SIG-M5 (cell line): ENCODE results near the gene EBNA1BP2.
"Not testable (repeated sequence)": the region's sequence is repeated elsewhere in the genome, so short reads cannot be mapped to it uniquely, and the experiment has no call there.

Source experiments
- DNase-seq: peaks from one replicate; lab custom pipeline; 2025; lab: John Stamatoyannopoulos, UW

EBNA1BP2 gene, protein sequence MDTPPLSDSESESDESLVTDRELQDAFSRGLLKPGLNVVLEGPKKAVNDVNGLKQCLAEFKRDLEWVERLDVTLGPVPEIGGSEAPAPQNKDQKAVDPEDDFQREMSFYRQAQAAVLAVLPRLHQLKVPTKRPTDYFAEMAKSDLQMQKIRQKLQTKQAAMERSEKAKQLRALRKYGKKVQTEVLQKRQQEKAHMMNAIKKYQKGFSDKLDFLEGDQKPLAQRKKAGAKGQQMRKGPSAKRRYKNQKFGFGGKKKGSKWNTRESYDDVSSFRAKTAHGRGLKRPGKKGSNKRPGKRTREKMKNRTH

DNA sequence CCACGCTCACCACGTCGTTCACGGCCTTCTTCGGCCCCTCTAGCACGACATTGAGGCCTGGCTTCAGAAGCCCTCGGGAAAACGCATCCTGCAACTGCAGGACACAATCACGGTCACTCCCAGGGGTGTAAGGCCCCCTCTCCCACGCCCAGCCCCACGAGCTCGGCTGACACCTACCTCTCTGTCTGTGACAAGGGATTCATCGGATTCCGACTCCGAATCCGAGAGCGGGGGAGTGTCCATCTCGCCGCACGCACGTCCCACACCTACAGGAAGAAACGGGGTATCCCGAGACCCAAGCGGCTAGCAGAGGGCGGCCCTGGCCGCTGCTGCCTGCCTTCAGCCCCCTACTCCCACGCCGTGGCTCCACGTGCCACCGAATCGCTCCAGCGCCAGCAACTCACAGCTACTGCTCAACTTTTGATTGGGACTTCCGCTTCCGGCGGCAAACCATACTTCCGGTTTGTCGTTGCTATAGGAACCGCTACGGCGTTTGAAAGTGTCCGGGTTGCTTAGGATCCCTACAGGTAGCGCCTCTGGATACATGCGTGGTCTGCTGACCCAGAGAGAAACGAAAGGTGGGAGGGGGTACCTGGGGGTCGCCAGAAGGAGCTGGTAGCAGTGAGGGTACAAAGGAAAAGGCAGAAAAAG lies at the start of gene EBNA1BP2, which contains the start of gene CFAP57:
Gene EBNA1BP2, minus strand, starts transcription at position 415 of the 651 bp plus-strand sequence. Its CDS starts 172 bp downstream, at position 243.
Gene CFAP57, plus strand, starts transcription at position 455 of the 651 bp plus-strand sequence. CDS start 424 bp downstream, outside the sequence.
- peak; percentile 26 for DNase-seq

DNA sequence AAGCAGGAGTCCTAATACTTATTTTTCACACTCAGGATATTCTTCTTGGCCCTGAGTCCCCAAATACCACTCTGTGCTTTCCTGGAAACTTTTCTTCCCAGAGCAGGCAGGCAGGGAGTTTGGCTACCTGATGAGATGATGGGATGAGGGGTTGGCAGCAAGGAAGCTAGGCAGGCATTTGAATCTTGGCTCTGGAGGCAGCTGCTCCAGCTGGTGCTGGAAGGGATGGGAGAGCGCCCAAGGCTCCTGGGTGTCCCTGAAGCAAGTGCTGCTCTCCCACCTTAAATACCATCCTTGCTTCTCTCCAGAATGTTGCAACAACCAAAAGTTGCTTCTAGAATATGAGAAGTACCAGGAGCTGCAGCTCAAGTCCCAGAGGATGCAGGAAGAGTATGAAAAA lies 49.7 kb upstream of the EBNA1BP2 start:
- DNase-seq: no peak

DNA sequence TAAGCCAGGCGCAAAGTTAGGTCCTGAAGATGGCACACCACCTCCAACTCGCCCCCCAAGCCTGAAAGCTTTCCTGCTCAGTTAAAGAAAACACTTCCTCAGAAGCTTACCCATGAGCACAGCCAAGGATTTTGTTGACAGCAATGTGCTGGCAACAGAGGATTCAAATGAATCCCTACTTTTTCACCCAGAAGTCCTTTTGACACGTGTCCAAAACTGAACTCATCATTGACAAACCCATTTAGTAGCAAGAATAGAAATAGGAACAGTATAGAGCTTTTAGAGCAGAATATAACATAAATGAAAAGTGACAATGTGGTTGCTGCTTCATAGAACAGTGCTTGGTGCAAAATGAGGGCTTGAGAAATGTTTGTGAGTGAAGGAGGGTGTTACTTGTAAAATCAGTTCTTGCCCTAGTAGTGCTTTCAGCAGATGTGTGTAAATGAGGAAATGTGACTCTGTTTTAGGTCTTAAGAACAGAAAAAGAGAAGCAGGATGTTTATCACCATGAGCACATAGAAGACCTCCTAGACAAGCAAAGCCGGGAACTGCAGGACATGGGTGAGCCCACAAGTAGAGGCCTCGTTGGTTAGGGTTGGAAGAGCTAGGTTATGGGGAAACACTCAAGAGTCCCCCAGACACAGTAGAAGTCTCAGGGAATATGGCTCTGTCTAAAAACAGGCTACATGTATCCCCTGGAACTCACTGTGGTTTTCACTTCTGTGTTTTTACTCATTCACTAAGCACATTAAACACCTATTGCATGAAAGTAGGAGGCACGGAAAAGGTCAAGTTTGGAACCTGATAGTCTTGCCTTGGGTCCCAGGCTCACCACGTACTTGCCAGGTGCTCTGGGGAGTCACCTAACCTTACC lies 49.1 kb upstream of the EBNA1BP2 start:
- DNase-seq: peak; percentile 8

DNA sequence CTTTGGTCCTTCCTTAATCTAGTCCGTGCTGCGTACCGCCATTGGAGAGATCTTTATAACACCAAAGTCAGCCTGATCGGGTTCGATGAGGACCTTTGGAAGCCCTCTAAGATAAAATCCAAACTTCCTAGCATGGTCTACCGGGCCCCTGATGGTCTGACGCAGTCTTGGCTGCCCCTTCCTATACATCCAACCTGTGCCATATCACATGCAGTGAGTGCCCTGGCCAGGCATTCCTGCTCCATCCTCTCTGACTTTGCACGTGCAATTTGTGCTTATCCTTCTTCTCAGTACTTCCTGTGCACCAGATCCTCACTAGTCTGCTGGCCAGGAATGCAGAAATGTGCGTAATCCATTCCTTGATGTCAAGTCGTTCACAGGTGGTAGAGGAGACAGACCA lies 45.7 kb upstream of the EBNA1BP2 start:
- DNase-seq: no peak

DNA sequence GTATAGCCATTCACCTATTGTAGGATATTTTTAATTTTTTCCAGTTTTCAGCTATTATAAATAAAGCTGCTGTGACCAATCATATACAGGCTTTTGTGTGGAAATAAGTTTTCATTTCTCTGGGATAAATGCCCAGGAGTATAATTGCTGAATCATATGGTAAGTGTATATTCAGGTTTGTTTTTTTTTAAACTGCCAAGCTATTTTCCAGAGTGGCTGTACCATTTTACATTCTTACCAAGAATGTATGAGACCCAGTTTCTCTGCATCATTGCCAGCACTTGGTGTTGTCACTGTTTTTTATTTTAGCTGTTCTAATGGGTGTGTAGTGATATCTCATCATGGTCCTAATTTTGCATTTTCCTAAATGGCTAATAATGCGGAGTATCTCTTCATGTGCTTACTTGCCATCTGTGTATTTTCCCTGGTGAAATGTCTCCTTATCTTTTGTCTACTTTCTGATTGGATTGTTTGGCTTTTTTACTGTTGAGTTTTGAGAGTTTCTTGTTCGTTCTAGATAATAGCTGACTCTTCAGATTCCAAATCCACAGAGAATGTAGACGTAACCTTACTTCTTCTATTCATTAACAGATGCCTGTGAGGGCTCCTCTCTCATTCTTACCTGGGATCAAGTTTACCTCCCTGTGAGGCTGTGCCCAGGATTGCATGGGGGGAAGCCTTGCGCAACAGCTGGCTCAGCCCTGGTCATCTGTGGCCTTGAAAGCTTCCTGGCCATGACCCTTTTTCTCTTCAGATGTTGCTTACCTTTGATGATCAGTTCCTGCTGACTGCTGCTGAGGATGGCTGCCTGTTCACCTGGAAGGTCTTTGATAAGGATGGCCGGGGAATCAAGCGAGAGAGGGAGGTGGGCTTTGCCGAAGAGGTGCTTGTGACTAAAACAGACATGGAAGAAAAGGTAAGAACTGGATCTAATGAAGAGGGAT lies 42.7 kb upstream of the EBNA1BP2 start:
- DNase-seq: no peak

DNA sequence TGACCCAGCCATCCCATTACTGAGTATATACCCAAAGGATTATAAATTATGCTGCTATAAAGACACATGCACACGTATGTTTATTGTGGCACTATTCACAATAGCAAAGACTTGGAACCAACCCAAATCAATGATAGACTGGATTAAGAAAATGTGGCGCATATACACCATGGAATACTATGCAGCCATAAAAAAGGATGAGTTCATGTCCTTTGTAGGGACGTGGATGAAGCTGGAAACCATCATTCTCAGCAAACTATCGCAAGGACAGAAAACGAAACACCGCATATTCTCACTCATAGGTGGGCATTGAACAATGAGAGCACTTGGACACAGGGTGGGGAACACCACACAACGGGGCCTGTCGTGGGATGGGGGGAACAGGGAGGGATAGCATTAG lies 36.2 kb upstream of the EBNA1BP2 start:
- DNase-seq: not testable (repeated sequence)

DNA sequence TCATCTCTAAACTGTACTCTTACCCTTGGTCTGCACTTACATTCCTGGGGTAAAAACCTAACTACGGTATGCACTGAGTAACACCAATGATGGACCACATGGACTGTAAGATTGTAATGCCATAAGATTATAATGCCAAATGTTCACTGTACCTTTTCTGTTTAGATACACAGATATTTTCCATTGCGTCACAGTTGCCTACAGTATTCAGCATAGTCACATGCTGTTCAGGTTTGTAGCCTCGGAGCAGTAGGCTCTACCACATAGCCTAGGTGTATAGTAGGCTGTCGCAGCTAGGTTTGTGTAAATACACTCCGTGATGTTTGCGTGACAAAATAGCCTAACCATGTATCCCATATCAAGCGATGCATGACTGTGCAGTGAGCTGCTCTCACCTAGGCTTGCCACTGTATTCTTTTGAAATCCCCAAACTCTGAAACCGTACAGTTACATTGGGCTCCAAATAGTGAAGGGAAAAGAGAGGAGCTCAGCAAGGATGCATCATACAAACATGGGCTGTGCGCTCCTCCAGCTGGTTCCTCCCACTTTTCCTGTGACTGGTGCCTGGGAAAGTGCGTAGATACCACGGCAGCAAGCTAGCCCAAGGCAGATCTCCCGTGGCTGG lies 35.3 kb upstream of the EBNA1BP2 start:
- no peak for DNase-seq

DNA sequence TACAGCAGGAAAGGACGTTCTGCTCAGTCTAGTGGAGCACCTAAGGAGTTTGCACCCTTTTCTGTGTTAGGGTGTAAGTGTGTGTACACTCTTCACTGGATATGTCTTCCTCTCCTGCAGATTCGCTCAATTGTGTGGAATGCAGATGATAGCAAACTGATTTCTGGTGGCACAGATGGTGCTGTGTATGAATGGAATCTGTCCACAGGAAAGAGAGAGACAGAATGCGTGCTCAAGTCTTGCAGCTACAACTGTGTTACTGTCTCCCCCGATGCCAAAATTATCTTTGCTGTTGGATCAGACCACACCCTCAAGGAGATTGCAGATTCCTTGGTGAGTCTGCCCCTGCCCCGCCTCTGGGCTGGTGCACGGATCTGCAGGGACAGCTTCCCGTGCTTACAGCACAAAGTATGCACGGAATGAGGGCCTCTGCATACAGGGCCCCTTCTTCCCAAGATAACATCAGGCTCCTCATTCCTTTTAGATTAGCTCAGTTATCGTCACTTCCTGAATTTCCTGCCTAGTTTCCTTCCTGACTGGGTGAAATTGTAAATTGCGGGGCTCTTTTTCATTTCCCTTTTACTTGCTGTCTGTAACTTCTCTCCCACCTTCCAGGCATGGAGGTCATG lies 34.6 kb upstream of the EBNA1BP2 start:
- no peak for DNase-seq

DNA sequence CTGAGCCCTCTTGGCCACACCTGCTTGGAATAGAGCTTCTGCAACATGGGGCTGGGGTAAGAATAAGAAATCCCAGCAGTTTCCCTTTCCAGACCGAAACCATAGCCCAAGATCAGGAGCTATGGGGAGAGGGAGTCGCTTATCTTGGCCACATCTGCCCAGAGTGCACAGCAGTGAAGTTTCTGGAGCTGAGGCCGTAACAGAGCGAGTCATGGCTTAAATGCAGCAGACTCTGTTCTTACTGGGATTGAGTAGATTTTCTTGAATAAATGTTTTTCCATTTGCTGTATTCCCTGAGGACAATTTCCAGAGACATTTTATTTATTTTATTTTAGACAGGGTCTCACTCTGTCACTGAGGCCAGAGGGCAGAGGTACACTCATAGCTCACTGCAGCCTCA lies 33.6 kb upstream of the EBNA1BP2 start:
- DNase-seq: no peak

DNA sequence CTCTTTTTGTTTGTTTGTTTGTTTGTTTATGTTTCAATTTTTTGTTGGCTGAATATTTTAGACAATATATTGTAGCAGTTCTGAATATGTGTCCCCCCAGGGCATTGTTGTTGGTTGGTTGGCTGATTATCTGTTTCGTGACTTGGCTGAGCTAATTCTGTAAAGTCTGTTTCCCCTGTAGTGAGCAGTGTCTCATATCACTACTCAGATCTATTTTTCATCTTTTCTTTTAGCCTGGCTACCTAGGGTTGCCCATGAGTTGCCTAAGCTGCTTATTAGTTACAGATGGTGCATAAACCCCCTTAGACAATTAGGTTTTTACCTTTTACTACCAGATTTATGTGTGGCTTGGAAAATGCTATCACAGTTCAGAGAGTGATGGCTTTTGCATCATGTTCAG lies 32.3 kb upstream of the EBNA1BP2 start:
- DNase-seq: no peak

DNA sequence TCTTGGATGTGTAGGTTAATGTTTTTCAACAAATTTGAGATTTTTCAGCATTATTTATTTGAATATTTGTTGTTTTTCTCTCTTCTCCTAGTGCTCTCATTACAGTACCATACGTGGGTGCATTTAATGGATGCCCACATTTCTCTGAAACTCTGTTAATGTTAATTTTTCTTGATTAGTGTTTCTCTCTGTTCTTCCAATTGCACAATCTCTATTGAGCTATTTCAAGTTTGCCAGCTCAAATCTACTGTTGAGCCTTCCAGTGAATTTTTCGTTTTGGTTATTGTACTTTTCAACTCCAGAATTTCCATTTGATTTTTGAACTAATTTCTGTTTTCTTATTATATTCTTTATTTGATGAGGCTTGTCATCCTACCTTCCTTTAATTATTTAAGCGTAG lies 31.8 kb upstream of the EBNA1BP2 start:
- no peak for DNase-seq

DNA sequence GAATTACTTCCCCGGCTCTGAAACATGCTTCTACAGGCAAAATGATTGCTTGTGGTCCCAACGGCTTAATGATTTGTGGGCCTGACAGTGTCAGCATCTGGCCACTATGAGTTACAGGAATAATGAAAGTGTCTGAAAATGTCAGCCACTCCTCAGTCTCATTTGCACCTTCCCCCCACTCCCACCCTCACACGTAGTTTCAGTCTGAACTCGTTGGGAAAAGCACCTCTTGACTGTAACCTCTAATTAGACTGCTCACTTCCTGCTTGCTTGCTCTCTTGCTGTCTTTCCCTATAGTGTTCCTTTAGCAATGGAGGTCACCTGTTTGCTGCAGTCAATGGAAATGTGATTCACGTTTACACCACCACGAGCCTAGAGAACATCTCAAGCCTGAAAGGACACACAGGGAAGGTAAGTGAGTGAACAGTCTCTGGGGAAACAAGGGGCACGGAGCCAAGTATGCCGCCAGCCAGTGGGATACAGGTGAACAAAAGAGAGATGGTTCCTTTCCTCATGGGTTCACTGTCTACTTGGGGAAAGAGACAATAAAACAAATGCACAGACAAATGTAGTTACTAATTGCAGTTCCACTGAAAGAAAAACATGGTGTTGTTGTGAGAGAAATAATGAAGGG lies 27.1 kb upstream of the EBNA1BP2 start:
- no peak for DNase-seq

DNA sequence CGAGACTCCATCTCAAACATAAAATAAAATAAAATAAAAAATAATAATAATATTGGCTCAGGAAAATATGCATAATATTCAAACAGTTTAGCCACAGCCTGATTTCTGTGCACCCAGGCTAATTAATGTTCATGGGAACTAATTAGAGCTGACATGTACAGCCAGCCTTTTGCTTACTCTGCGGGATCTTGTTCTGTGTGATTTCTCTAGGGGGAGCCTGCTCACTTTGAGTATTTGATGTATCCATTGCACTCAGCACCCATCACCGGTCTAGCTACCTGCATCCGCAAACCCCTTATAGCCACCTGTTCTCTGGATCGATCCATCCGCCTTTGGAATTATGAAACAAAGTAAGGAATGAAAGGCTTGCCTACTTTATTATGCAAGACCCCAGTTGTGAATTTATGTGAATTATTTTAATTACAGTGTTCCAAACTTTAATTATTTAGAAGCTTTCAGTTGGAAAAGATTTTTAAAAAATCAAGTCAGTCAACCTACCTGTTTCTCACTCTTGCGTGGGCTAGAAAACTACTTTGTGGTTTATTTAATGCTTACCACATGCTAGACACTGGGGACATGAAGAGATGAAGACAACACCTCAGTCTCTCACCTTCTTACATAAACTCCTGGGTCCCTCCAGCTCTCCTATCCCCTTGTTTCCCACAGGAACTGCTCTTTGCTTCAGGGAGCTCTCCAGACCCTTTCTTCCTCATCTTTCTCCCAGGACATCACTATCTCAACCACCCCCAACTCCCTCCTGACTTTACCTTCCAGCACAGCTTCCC lies 25.4 kb upstream of the EBNA1BP2 start:
- DNase-seq: no peak

DNA sequence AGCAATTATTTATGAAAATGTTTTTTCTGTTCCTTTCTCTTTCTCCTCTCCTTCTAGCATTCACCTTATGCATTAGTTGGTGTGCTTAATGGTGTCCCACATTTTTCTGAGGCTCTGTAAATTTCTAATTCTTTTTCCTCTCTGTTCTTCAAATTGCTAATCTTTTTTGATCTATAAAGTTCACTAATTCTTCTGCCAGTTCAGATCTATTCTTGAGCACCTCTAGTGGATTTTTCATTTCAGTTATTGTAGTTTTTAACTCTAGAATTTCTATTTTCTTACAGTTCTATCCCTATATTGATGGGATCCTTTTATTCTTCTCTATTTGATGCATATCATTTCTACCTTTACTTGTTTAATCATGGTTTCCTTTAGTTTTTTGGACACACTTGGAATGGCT lies 22.4 kb upstream of the EBNA1BP2 start:
- DNase-seq: no peak

DNA sequence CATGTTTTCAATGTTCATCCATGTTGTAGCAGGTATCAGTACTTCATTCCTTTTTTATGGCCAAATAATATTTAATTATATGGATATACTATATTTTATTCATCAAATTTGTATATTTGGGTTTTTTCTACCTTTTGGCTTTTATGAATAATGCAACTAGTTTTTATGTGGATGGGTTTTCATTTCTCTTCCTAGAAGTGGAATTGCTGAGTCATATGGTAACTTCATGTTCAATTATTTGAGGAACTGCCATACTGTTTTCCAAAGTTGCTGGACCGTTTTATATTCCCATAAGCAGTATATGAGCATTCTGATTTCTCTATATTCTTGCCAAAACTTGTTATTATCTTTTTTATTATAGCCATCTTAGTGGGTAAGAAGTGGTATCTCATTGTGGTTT lies 16.0 kb upstream of the EBNA1BP2 start:
- no peak for DNase-seq

DNA sequence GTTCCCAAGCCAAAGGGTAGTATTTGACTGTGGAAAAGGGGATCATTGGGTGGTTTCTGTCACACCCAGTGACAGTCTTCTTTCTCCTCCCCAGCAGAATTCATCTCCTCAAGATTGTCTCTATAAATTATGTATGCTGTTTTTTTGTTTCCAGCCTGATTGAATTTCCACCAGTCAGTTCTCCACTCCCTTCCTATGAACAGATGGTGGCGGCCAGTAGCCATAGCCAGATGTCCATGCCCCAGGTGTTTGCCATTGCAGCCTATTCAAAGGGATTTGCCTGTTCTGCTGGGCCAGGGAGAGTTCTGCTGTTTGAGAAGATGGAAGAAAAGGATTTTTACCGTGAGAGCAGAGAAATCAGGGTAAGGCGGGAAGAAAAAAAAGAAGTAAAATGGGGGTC lies 12.9 kb upstream of the EBNA1BP2 start:
- no peak for DNase-seq

DNA sequence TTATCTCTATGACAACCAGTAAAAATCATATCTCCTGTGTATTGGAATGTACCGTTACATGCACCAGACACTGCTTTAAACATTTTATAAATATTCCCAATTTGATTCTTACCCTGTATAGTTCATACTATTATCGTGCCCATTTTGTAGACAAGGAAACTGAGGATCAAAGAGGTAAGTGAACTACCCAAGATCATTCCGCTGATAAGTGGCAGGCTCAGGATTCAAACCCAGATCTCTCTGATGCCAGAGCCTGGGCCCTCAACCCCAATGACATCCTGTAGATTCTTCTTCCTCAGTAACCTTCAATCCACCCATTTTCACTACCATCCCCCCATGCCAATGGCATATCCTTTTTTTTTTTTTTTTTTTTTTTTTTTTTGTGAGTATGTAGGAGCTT lies 12.3 kb upstream of the EBNA1BP2 start:
- no peak for DNase-seq

DNA sequence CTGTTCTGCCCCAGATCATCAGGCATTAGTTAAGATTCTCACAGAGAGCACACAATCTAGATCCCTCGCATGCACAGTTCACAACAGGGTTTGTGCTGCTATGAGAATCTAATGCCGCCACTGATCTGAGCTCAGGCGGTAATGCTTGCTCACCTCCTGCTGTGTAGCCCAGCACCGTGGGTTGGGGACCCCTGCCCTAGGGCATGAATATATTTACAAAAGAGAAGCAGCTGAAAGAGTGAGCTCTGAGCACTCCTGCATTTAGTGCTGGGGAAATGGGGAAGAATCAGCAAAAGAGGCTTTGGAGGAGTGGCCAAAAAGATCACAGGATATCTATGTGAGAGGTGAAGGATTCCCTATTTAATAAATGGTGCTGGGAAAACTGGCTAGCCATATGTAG lies 5.6 kb upstream of the EBNA1BP2 start:
- DNase-seq: no peak

DNA sequence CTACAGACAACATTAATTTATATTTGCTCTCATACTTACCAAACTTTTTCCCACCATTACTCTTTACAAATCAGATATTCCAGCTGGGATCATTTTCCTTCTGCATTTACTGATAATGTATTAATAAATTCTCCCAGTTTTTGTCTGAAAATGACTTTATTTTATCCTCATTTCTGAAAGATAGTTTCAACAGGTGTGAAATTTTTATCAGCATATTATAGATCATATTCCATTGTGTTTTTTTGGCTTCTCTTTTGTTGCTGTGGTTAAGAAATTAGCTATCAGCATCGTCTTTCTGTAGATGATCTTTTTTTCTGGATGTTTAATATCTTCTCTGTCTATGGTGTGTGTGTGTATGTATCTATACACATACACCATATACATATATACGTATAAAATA lies 2.8 kb upstream of the EBNA1BP2 start:
- DNase-seq: no peak
